HCT116 (cell line): ENCODE data around the gene LRRC47.

ENCODE experiments used
- CTCF ChIP-seq, 3 experiments: fragments of 200-600 bp in 1 of 3; sonication (generic) in 1 of 3; IDR thresholded peaks in 2 of 3; conservative IDR thresholded peaks in 1 of 3; 2 replicates each; pipeline ENCODE4 v1.5.1; 2012 to 2017; ENCODE audit warnings: low read depth in 2 of 3, low read length in 2 of 3, antibody characterized with exemption in 1 of 3, borderline replicate concordance in 1 of 3, control low read depth in 1 of 3, mild to moderate bottlenecking in 1 of 3, mixed read lengths in 1 of 3, mixed run types in 1 of 3, moderate library complexity in 1 of 3; ENCODE audit not compliant: insufficient read depth in 1 of 3
- POLR2A ChIP-seq: IDR thresholded peaks from 2 replicates; pipeline ENCODE4 v1.7.0; 2011; ENCODE audit warnings: borderline replicate concordance; ENCODE audit not compliant: insufficient read depth, insufficient read length; ENCODE audit errors: extremely low read depth
- SIN3A ChIP-seq: IDR thresholded peaks from 2 replicates; pipeline ENCODE4 v1.6.1; 2012; ENCODE audit warnings: low read depth
- ZBTB33 ChIP-seq: IDR thresholded peaks from 2 replicates; pipeline ENCODE4 v1.6.1; 2011; ENCODE audit warnings: mild to moderate bottlenecking, low read length, moderate library complexity; ENCODE audit not compliant: insufficient replicate concordance; ENCODE audit errors: extremely low read depth
- ZNF274 ChIP-seq: fragments of 200-500 bp; sonication (Bioruptor generic); IDR thresholded peaks from 2 replicates; pipeline ENCODE4 v1.6.1; 2014; ENCODE audit warnings: mild to moderate bottlenecking, low read depth, low read length, inconsistent platforms
- TF ChIP-seq, protein P1 (sequence below): IDR thresholded peaks from 2 replicates; pipeline ENCODE4 v1.6.1; 2012
- TF ChIP-seq, protein P2 (sequence below): IDR thresholded peaks from 2 replicates; pipeline ENCODE4 v1.6.1; 2012

- TF ChIP-seq CTCF (IDR thresholded peaks at IDR 0.05 in 2 of 3, conservative IDR thresholded peaks at IDR 0.05 in 1 of 3; ENCODE audit: borderline replicate concordance in 1 of 3, insufficient read depth in 1 of 3, low read depth in 2 of 3, low read length in 2 of 3) (no peak), POLR2A (no peak), ZNF274 (no peak), SIN3A (no peak), ZBTB33 (no peak)
- TF ChIP-seq, protein P1, sequence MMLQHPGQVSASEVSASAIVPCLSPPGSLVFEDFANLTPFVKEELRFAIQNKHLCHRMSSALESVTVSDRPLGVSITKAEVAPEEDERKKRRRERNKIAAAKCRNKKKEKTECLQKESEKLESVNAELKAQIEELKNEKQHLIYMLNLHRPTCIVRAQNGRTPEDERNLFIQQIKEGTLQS, result no peak
- TF ChIP-seq, protein P2, sequence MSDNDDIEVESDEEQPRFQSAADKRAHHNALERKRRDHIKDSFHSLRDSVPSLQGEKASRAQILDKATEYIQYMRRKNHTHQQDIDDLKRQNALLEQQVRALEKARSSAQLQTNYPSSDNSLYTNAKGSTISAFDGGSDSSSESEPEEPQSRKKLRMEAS, result no peak
Measured at GRCh38 chr1:3733094-3733882, 63.0 kb downstream of the LRRC47 start.
